Dermis microvascular lymphatic vessel endothelial cell (primary cell): ENCODE measurements around the gene DPP7. TPM values are rescaled to one million over a fixed set of nuclear protein-coding genes. Genes with fewer than 3 reads are reported as not detected.

ENCODE experiments used
- DNase-seq, 2 donors: peaks; one replicate each; pipeline versions ENCODE4 v3.0.0 to v3.0.0-alpha.2; 2010; ENCODE audit warnings: low read depth in 2 of 2
- total RNA-seq: library from RNA; depleted of rRNA; stranded (reverse); fragments of >200 nt; gene quantifications from 2 replicates; pipeline ENCODE4 v1.2.1, GENCODE V29; 2014

Gene DPP7
- total RNA-seq, 1 donor from 2014 or later: 66.8 TPM

GRCh38 chr9:137088121-137088520 lies 26.4 kb downstream of the DPP7 start:
- no peak for DNase-seq

GRCh38 chr9:137087409-137087925 lies 27.1 kb downstream of the DPP7 start:
- DNase-seq: peak in 1 of 2 donors; percentile 12

DNA sequence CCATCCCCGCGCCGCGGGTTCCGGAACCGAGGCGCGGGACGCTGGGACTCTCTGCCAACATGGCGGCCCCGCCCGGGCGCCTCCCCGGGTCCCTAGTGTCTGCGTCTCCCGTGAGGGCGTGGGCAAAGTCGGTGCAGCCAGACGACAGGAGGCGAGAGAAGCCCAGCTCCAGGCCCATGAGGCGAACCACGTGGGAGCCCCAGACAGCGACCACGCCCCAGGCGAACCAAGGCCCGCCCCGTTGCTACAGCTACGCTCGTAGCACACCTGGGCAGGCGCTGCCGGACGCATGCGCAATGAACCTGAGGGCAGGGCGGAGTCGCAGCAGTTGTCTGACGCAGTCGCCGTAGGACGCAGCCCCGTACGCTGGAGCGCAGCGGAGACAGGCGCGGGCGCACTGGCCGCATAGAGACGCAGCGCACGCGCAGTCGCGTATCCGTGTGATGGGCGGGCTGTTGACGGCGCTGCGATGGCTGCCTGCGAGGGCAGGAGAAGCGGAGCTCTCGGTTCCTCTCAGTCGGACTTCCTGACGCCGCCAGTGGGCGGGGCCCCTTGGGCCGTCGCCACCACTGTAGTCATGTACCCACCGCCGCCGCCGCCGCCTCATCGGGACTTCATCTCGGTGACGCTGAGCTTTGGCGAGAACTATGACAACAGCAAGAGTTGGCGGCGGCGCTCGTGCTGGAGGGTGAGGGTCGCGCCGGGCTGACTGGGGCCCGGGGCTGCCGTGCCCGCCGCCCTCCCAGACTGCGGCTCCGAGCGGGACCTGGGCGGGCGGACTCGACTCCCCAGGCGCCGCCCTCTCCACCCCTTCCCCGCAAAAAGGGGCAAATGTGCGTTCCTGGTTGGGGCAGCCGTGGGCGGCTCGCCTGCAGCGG lies 27.8 kb downstream of the DPP7 start, which contains the start of gene MAN1B1:
Gene MAN1B1 (plus strand): TSS at position 455 of the 878 bp plus-strand sequence. CDS start 15 bp downstream, at position 470.
- DNase-seq: peak; percentile 97 to 99

DNA sequence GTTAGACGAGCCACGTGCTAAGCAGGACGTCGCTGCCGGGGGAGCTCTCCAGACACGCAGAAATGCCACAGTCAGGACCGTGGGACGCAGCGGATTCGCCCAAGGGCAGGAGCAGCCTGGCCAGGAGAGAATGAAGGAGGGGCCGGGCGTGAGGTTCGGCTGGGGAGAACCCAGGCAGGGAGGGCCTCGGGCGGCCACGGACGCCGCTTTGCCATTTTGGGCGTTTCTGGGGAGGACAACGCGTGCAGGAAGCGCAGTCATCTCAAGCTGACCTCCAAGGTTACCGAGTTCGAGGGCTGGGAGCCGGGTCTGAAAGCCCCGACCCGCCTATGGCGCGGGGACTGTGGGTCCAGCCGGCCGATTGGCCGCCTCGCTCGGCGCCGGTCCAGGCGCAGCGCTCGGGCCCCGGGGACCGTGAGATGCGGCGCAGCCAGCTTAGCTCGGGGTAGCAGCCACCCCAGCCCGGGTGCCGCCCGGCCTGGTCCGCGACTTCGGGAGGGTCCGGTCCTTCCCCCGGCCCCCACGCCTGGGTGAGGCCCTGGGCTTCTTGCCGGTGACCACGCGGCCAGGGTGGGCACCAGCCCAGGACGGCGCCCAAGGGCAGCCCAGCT lies 28.5 kb downstream of the DPP7 start:
- peak in 1 of 2 donors; percentile 37 for DNase-seq

DNA sequence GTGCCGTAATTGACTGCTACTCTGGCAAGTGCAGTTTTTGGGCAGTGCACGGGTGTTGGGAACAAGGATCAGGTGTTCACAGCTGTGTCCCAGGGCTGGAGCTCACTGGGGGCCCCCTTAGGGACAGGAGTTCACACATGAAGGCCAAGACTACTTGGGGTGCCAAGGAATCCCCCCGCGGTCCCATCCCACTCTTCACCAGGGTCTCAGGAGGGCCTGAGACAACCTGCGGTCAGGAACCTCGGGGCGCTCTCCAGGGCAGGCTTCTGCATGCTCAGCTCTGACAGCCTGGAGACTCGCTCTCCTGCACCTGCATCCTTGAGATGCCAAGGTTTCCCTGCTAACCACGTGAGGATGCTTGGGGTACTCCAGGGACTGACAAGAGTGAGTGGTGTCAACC lies 30.0 kb downstream of the DPP7 start:
- no peak for DNase-seq

DNA sequence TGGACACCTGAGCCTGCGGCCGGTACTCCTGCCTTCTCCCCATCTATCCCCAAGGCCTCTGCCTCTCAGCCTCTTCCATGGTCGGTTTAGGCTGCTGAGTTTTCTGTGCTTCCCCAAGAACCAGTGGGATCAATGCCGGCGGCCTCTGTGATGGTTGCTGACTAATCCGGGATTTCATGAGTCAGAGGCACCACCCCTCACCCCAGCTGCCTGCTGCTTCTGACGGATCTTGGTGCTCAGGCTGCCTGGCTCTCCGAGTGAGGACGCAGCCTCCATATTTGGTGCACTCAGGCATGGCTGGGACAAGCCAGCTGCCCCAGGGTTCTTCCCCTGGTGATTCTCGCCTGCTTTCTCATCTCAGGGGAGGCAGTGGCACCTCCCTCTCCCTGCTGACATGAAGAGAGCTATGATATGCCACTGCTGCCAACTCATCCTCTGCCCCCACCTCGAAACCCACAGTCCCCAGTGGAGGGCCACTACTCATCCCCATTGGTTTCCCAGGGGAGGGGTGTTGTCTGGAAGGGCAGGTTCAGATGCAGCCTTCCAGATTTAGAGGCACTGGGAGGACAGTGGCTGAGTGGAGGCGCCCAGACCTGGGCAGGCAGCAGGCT lies 31.0 kb downstream of the DPP7 start:
- peak in 1 of 2 donors; percentile 88 for DNase-seq

DNA sequence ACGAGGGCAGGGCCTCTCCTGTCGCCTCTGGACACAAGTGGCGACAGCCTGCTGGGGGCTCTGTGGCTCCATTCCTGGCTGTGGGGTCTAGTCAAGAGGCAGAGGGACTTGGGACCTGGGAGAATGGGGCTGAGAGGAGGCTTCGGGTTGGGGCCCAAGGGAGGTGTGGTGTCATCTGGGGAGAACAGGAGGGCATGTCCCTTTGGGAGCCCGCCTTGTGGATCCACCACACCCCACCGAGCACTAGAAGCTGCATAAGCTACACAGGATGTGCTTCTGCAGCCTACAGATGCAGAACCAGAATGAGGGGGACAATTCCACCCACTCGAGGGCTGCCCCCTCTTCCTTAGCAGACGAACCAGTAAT lies 31.6 kb downstream of the DPP7 start:
- no peak for DNase-seq

GRCh38 chr9:137082222-137082924 lies 32.2 kb downstream of the DPP7 start:
- DNase-seq: no peak

- DNase-seq: no peak
Measured at GRCh38 chr9:137080260-137081122, 34.0 kb downstream of the DPP7 start.

- no peak for DNase-seq
Measured at GRCh38 chr9:137079401-137079787, 35.1 kb downstream of the DPP7 start.

DNA sequence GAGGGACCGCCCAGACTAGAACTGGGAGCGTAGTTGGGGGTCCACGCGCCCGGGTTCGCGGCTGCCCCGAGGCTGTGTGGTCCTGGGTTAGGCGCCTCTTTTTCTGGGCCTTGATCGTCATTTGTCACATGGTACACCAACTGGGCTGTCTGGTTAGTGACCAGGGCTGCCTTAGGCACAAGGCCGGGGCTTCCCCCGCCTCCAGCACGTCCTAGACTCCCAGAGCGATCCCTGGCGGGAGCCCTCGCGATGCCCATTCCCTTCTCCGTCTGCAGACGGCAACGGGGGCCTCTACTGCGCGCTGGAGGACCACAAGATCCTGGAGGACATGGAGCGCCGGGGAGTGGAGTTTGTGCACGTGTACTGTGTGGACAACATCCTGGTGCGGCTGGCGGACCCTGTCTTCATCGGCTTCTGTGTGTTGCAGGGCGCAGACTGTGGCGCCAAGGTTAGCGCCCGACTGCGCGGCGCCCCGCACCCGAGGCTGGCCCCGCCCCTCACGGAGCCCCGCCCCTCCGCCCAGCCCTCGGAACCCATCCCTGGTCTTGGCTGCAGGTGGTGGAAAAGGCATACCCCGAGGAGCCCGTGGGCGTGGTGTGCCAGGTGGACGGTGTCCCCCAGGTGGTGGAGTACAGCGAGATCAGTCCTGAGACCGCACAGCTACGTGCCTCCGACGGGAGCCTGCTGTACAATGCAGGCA lies 35.7 kb downstream of the DPP7 start:
- no peak for DNase-seq

- peak in 1 of 2 donors; percentile 45 for DNase-seq
Measured at GRCh38 chr9:137077758-137078693, 36.5 kb downstream of the DPP7 start.

DNA sequence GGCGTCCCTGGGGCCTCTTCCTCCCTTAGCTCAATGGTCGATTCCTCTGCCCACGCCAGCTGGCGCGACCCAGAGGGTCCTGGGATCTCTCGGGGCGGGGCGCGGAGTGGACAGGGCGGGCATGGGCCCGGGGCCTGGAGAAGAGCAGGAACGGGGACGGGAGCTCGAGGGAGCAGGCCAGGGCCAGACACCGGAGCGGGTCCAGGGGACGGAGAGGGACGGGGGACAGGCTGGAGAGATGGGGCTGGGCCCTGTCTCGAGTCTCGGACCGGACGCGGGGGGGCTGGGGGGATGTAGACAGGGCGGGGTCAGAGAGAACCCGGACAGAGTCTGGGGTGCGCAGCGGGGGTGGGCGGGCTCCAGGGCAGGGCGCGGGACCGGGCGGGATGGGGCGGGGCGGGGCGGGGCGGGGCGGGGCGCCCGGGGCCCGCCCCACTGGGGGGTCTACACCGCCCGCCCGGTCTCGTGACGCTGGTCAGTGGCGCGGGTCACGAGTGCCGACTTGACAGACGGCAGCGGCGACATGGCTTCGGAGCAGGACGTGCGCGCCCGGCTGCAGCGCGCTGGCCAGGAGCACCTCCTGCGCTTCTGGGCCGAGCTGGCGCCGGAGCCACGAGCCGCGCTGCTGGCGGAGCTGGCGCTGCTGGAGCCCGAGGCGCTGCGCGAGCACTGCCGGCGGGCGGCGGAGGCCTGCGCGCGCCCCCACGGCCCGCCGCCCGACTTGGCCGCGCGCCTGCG lies 37.4 kb downstream of the DPP7 start, which contains the start of gene UAP1L1:
Gene UAP1L1 (plus strand): TSS at position 508 of the 738 bp plus-strand sequence. CDS start 16 bp downstream, at position 524.
- DNase-seq: peak; percentile 34 to 81

DNA sequence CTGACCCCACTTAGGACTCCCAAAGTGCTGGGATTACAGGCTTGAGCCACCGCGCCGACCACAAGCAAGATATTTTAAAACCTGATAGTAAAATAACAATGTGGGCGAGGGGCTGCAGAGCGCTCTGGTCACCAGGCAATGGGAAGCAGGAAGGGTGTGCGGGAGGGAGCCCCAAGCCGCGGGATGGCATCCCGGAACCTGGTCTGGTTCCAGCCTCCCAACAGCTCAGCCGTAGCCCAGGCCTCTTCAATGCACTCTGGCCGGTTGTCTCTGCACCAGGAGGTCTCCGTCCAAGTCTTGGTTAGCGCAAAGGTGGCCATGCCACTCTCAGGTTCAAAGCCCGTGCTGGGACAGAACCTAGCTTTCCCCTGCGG lies 37.9 kb downstream of the DPP7 start:
- no peak for DNase-seq

DNA sequence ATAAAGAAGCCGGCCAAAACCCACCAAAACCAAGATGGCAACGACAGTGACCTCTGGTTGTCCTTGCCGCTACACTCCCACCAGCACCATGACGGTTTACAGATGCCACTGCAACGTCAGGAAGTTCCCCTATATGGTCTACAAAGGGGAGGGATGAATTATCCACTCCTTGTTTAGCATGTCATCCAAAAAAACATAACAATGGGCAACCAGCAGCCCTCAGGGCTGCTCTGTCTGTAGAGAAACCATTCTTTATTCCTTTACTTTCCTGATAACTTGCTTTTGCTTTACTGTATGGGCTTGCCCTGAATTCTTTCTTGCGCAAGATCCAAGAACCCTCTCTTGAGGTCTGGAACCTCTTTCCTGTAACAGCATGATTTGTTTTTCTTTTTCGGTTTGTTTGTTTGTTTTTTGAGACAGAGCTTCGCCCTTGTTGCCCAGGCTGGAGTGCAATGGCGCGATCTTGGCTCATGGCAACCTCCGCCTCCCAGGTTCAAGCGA lies 39.2 kb downstream of the DPP7 start:
- DNase-seq: no peak

GRCh38 chr9:137074657-137075274 lies 39.8 kb downstream of the DPP7 start:
- DNase-seq: no peak

DNA sequence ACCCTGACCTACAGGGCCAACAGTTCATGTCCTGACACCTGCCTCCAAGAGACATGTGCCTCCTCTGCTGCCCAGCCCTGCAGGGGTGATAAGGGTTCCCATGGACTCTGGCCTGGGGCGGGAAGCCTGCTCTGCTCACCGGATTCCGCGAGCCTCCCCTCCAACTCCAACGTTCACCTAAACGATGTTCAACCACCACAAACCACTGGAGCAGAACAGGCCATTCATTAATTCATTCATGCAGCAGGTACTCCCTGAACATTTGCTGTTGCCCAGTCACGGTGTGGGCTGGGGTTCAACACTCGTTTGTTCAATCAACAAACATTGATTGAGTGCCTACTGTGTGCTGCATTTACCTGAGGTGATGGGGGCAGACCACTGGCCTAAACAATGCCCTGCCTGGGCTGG lies 40.5 kb downstream of the DPP7 start:
- DNase-seq: no peak
